ENCODE data around the gene SLC9C1. TPM values are rescaled to one million over a fixed set of nuclear protein-coding genes. Genes with fewer than 3 reads are reported as not detected.

SLC9C1 gene
- total and polyA plus RNA-seq, 9 of the 15 experiments (the other 6 are each of a cell fraction or from before 2014, with no cell fraction given) = not detected

- no peak for TF ChIP-seq ZNF655 (CRISPR knock-in tag; IDR thresholded peaks at IDR 0.05)
- no peak for TF ChIP-seq ZNF41 (CRISPR knock-in tag; conservative IDR thresholded peaks at IDR 0.05)
- TF ChIP-seq ZNF551 (CRISPR knock-in tag; IDR thresholded peaks at IDR 0.05) = no peak
- no peak for TF ChIP-seq EZH2 (IDR thresholded peaks at IDR 0.05; ENCODE audit: borderline replicate concordance, low read depth, low read length)
- no peak for TF ChIP-seq FOXJ3 (CRISPR knock-in tag; IDR thresholded peaks at IDR 0.05)
Observed at GRCh38 chr3:112131111-112131510, 162.9 kb downstream of the SLC9C1 start (continued).

- Histone ChIP-seq H3K4me3 (no peak overlapping the region), H3K27me3 (ENCODE audit: control insufficient read depth in 2 of 2, insufficient read depth in 2 of 2, low read length in 2 of 2) (no peaks in the 10 kb centered on the region), H4K20me1 (replicated peaks; ENCODE audit: control insufficient read depth, insufficient read depth, low read length) (no peaks in the 10 kb centered on the region), H3K27ac (ENCODE audit: extremely low read depth, low read depth, low read length) (no peak overlapping the region), H3K36me3 (ENCODE audit: control insufficient read depth, insufficient read depth, low read length) (no peaks in the 10 kb centered on the region), H3K79me2 (ENCODE audit: control insufficient read depth, insufficient read depth, low read length) (no peaks in the 10 kb centered on the region), H3K9me1 (ENCODE audit: control insufficient read depth, insufficient read depth, low read length) (no peaks in the 10 kb centered on the region), H3K9ac (ENCODE audit: insufficient read depth in 1 of 2, low read depth in 2 of 2, low read length in 2 of 2) (no peak overlapping the region), H3K9me3 (replicated peaks; ENCODE audit: control insufficient read depth, insufficient read depth, low read depth, low read length) (no peaks in the 10 kb centered on the region), H3K4me2 (ENCODE audit: insufficient read depth, low read length) (no peak overlapping the region), H2AFZ (ENCODE audit: low read depth, low read length) (no peak overlapping the region), H3K4me1 (replicated peaks in 1 of 2; ENCODE audit: control insufficient read depth in 2 of 2, insufficient read depth in 2 of 2, low read length in 2 of 2) (peaks cover 0 to 7% of the 10 kb centered on the region in 2 experiments; a peak in 1 of 5 replicates)
- CTCF ChIA-PET (ENCODE audit: low intra/inter-chr PET ratio) = no interaction called here
- ATAC-seq = no peak
- in situ Hi-C loops (cut with MboI) (no loop called here), intact Hi-C loops (cut with micrococcal nuclease) (loop anchor here (10.0 kb wide), 1 partner anchor 144 kb away; no protein-coding TSS in a partner anchor)
- POLR2A ChIA-PET = no interaction called here
- BruUV-seq (replicated peaks) = no TSS peak
- no peak for DNase-seq (ENCODE audit: extremely low read depth in 1 of 4, low spot score in 3 of 4)
- WGBS (ENCODE audit: insufficient coverage, low coverage, missing lambda C conversion rate) = 17% methylated on average over 3 of the region's 3 CpGs
- no peak for FAIRE-seq
- TF ChIP-seq SMARCC2 (IDR thresholded peaks at IDR 0.05; ENCODE audit: low read depth) = no peak
Observed at GRCh38 chr3:112130638-112130993, 163.4 kb downstream of the SLC9C1 start.
